Stimulated activated CD4-positive, alpha-beta T cell treated with anti-CD3 and anti-CD28 coated beads, TNF-alpha, amount 100 ng/mL, for 24 hours (primary cell): Measurements from ENCODE around the gene UBE2J2.
"Not testable (repeated sequence)": the region's sequence is repeated elsewhere in the genome, so short reads cannot be mapped to it uniquely, and the experiment has no call there.

Source experiments
- DNase-seq, 3 experiments: peaks; one replicate each; pipeline ENCODE4 v3.0.0-alpha.2; 2020; ENCODE audit warnings: low read depth in 3 of 3

The UBE2J2 gene

GRCh38 chr1:1255611-1256010, 18.0 kb downstream of the UBE2J2 start:
- DNase-seq, result no peak

- no peak for DNase-seq
These were observed 18.6 kb downstream of the UBE2J2 start for GRCh38 chr1:1255078-1255477.

- DNase-seq, result no peak
These were observed 19.0 kb downstream of the UBE2J2 start for GRCh38 chr1:1254667-1254998.

- DNase-seq, result no peak
These were observed 19.5 kb downstream of the UBE2J2 start for GRCh38 chr1:1253972-1254666.

GRCh38 chr1:1253314-1253713, 20.3 kb downstream of the UBE2J2 start:
- DNase-seq, result no peak

- DNase-seq, result peak; percentile 22 to 60 (median 36)
These were observed 22.8 kb downstream of the UBE2J2 start for GRCh38 chr1:1250786-1251284.

GRCh38 chr1:1248009-1248913, 25.4 kb downstream of the UBE2J2 start:
- DNase-seq, result not testable (repeated sequence)

GRCh38 chr1:1247341-1247913, 26.2 kb downstream of the UBE2J2 start:
- DNase-seq, result no peak

GRCh38 chr1:1246577-1247340, 26.9 kb downstream of the UBE2J2 start, which contains the start of gene C1QTNF12:
C1QTNF12 (minus strand) TSS chr1:1246722; CDS start chr1:1246690, 32 bp downstream.
- DNase-seq, result no peak

GRCh38 chr1:1245817-1246576, 27.7 kb downstream of the UBE2J2 start:
- no peak for DNase-seq

- DNase-seq, result no peak
These were observed 28.4 kb downstream of the UBE2J2 start for GRCh38 chr1:1245178-1245816.

GRCh38 chr1:1244192-1244811, 29.4 kb downstream of the UBE2J2 start:
- DNase-seq, result no peak

GRCh38 chr1:1243807-1244191, 29.9 kb downstream of the UBE2J2 start:
- DNase-seq, result no peak

- no peak for DNase-seq
These were observed 30.4 kb downstream of the UBE2J2 start for GRCh38 chr1:1243266-1243660.

- no peak for DNase-seq
These were observed 31.0 kb downstream of the UBE2J2 start for GRCh38 chr1:1242461-1243265.

GRCh38 chr1:1241588-1242219, 31.9 kb downstream of the UBE2J2 start:
- no peak for DNase-seq

GRCh38 chr1:1240822-1241587, 32.6 kb downstream of the UBE2J2 start:
- DNase-seq, result no peak

- DNase-seq, result no peak
These were observed 33.3 kb downstream of the UBE2J2 start for GRCh38 chr1:1240348-1240732.
